Hepatocyte (in vitro differentiated cells): ENCODE data around the gene ITPKB. TPM values are rescaled to one million over a fixed set of nuclear protein-coding genes. Genes with fewer than 3 reads are reported as not detected.

Experiments used
- DNase-seq: peaks from one replicate; pipeline ENCODE4 v3.0.0-alpha.2; 2016; ENCODE audit warnings: low spot score
- H2AFZ ChIP-seq: fragments of 200-600 bp; sonication (generic); 2 replicates; pipeline ENCODE4 v1.6.0; 2016; ENCODE audit warnings: antibody characterized with exemption, mild to moderate bottlenecking
- H3K27ac ChIP-seq: fragments of 200-600 bp; sonication (generic); 2 replicates; pipeline ENCODE4 v1.5.1; 2016; ENCODE audit warnings: mild to moderate bottlenecking
- H3K27me3 ChIP-seq: fragments of 200-600 bp; sonication (generic); 2 replicates; pipeline ENCODE4 v1.6.1; 2016
- H3K36me3 ChIP-seq: fragments of 200-600 bp; sonication (generic); replicated peaks from 2 replicates; pipeline ENCODE4 v1.5.1; 2016; ENCODE audit warnings: low read depth; ENCODE audit not compliant: insufficient read depth
- H3K4me1 ChIP-seq: fragments of 200-600 bp; sonication (generic); 2 replicates; pipeline ENCODE4 v1.5.1; 2016; ENCODE audit warnings: mild to moderate bottlenecking, moderate library complexity; ENCODE audit not compliant: insufficient read depth
- H3K4me2 ChIP-seq: fragments of 200-600 bp; sonication (generic); 2 replicates; pipeline ENCODE4 v1.6.0; 2016
- H3K4me3 ChIP-seq: fragments of 200-600 bp; sonication (generic); 2 replicates; pipeline ENCODE4 v1.5.1; 2016; ENCODE audit warnings: mild to moderate bottlenecking
- H3K79me2 ChIP-seq: fragments of 200-600 bp; sonication (generic); 2 replicates; pipeline ENCODE4 v1.6.0; 2017; ENCODE audit warnings: mild to moderate bottlenecking
- H3K9me2 ChIP-seq: fragments of 200-600 bp; sonication (generic); replicated peaks from 2 replicates; pipeline ENCODE4 v1.6.0; 2017; ENCODE audit warnings: mild to moderate bottlenecking; ENCODE audit not compliant: insufficient read depth
- H3K9me3 ChIP-seq: fragments of 200-600 bp; sonication (generic); 2 replicates; pipeline ENCODE4 v1.5.1; 2016; ENCODE audit warnings: low read depth, mild to moderate bottlenecking
- H4K20me1 ChIP-seq: fragments of 200-600 bp; sonication (generic); 2 replicates; pipeline ENCODE4 v1.6.0; 2016; ENCODE audit warnings: mild to moderate bottlenecking; ENCODE audit not compliant: insufficient read depth, poor library complexity, severe bottlenecking
- EZH2 ChIP-seq: fragments of 200-600 bp; sonication (generic); IDR thresholded peaks from 2 replicates; pipeline ENCODE4 v1.6.1; 2016; ENCODE audit warnings: antibody characterized with exemption, mild to moderate bottlenecking, borderline replicate concordance
- EZH2phosphoT487 ChIP-seq: fragments of 200-600 bp; sonication (generic); IDR thresholded peaks from one replicate; pipeline ENCODE4 v1.6.1; 2018; ENCODE audit warnings: antibody characterized with exemption, mild to moderate bottlenecking, low read depth, moderate library complexity; ENCODE audit not compliant: unreplicated experiment, severe bottlenecking
- WGBS: methylation state at CpG from one replicate; pipeline ENCODE4 v1.1.6; 2016; ENCODE audit warnings: low lambda C conversion rate; ENCODE audit errors: missing lambda C conversion rate; 5-methylcytosine and 5-hydroxymethylcytosine counted together
- polyA plus RNA-seq: library from polyadenylated mRNA; unstranded; fragments of >200 nt; fragmentation: Nextera tagmentation; extraction: Ambion mirVana; gene quantifications from 2 replicates; pipeline ENCODE4 v1.2.1, GENCODE V29; 2016
- total RNA-seq: library from RNA; depleted of rRNA; stranded (reverse); fragments of >200 nt; gene quantifications from 2 replicates; pipeline ENCODE4 v1.2.3, GENCODE V29; 2014
- TF ChIP-seq, protein P1 (sequence below): fragments of 200-600 bp; sonication (generic); IDR thresholded peaks from 2 replicates; pipeline ENCODE4 v1.5.1; 2016; ENCODE audit warnings: antibody characterized with exemption, mild to moderate bottlenecking; ENCODE audit not compliant: poor library complexity

Gene ITPKB
- total and polyA plus RNA-seq, 2 experiments from 2014 or later, result 11.0 to 13.8 TPM

DNA sequence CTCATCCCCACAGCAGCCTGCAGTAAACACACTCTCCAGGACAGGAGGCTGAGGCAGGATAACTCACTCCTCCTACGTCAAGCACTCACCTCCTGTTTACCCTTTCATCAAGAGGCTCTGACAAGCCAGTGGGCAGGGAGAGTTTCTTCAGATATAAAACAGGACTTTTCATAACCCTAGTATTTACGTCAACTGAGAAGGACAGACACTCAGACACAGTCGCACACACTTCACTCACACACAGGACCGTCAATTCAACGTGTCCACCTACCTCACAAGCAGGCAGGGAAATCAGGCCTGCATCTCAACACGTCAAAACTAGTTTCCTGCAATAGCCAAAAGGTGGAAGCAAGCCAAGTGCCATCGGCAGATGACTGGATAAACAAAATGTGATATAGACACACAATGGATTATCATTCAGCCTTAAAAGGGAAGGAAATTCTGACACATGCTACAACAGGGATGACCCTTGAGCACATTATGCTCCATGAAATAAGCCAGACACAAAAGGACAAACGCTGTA is 48.6 kb downstream of the ITPKB start:
- H2AFZ ChIP-seq, result no peak overlapping the region
- DNase-seq, result no peak

DNA sequence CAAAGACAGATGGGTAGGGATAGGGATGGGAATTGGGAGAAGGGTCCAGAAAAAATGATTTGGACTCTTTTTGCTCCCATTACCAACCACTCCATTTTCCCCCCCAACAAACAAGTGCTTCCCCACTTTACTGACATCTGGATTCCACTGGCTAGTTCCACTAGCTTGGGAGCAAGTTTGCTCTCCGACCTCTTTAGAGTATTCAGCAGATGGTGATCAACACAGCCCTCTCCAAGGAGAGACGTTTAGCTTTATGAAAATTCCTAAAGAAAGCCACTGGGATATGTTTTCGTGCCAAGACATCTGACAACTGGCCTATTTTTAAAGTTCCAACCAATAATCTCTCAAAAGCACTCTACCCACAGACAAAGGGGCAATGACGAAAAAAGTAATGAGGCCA is 50.3 kb downstream of the ITPKB start:
- no peak for DNase-seq
- no peaks in the 10 kb centered on the region for H3K9me2 ChIP-seq
- H3K27me3 ChIP-seq, result no peaks in the 10 kb centered on the region
- TF ChIP-seq EZH2 (no peak), EZH2phosphoT487 (no peak)
- TF ChIP-seq, protein P1, sequence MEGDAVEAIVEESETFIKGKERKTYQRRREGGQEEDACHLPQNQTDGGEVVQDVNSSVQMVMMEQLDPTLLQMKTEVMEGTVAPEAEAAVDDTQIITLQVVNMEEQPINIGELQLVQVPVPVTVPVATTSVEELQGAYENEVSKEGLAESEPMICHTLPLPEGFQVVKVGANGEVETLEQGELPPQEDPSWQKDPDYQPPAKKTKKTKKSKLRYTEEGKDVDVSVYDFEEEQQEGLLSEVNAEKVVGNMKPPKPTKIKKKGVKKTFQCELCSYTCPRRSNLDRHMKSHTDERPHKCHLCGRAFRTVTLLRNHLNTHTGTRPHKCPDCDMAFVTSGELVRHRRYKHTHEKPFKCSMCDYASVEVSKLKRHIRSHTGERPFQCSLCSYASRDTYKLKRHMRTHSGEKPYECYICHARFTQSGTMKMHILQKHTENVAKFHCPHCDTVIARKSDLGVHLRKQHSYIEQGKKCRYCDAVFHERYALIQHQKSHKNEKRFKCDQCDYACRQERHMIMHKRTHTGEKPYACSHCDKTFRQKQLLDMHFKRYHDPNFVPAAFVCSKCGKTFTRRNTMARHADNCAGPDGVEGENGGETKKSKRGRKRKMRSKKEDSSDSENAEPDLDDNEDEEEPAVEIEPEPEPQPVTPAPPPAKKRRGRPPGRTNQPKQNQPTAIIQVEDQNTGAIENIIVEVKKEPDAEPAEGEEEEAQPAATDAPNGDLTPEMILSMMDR, result no peak
- 79% methylated on average over 4 of the region's 4 CpGs for WGBS
- H4K20me1 ChIP-seq, result no peaks in the 10 kb centered on the region
- H3K4me2 ChIP-seq, result no peak overlapping the region
- no peaks in the 10 kb centered on the region for H3K9me3 ChIP-seq
- H3K36me3 ChIP-seq, result no peaks in the 10 kb centered on the region
- no peaks in the 10 kb centered on the region for H3K79me2 ChIP-seq
- H3K4me3 ChIP-seq, result no peak overlapping the region
- H2AFZ ChIP-seq, result no peak overlapping the region
- H3K27ac ChIP-seq, result no peak overlapping the region
- H3K4me1 ChIP-seq, result peaks cover 5% of the 10 kb centered on the region

More for the DNA sequence above, 48.6 kb downstream of the ITPKB start:
- TF ChIP-seq EZH2phosphoT487 (no peak), EZH2 (no peak)
- TF ChIP-seq, protein P1, result no peak
- no peaks in the 10 kb centered on the region for H3K27me3 ChIP-seq
- H3K79me2 ChIP-seq, result no peaks in the 10 kb centered on the region
- 65% methylated on average over 8 of the region's 8 CpGs for WGBS
- H4K20me1 ChIP-seq, result no peaks in the 10 kb centered on the region
- no peaks in the 10 kb centered on the region for H3K36me3 ChIP-seq
- peaks cover 5% of the 10 kb centered on the region for H3K4me1 ChIP-seq
- no peaks in the 10 kb centered on the region for H3K9me2 ChIP-seq
- no peaks in the 10 kb centered on the region for H3K9me3 ChIP-seq
- peak overlapping the region; percentile 76 for H3K27ac ChIP-seq
- H3K4me2 ChIP-seq, result no peak overlapping the region
- H3K4me3 ChIP-seq, result no peak overlapping the region

DNA sequence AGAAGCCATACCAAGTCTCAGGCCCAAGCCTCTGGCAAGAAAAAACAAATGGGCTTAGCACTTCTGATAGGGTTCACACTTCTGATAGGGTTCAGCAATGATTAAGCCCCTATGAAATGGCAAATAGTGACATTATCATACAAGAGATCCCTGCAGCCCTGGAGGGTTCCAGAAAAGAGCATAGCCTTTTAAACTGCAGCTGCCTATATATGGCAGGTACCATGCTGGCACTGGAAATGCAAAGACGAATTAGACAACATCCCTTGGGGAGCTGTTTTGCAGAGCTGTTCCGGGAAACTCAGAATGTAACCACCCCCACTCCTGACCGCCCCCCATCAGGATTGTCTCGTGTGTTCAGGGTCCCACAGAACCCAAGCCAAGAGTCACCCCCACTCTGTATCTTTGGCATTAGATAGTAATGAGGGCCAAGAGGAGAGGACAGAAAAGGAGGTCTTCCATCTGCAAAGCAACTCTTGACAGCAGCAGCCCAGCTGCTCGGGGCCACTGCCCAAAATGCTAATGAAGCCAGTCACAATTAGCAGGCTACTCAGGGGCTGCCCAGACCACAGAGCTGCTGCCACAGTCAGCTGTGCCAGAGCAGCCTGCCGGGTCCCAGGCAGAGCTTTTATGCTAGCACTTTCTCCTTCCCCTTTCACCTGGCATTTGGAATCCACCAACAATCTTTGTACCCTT is 50.9 kb downstream of the ITPKB start:
- Histone ChIP-seq H3K4me2 (no peak overlapping the region), H2AFZ (no peak overlapping the region), H3K27me3 (no peaks in the 10 kb centered on the region), H3K27ac (no peak overlapping the region), H4K20me1 (no peaks in the 10 kb centered on the region), H3K4me3 (no peak overlapping the region), H3K4me1 (peaks cover 5% of the 10 kb centered on the region), H3K9me2 (no peaks in the 10 kb centered on the region), H3K79me2 (no peaks in the 10 kb centered on the region), H3K9me3 (no peaks in the 10 kb centered on the region), H3K36me3 (no peaks in the 10 kb centered on the region)
- DNase-seq, result no peak
- TF ChIP-seq EZH2phosphoT487 (no peak), EZH2 (no peak)
- TF ChIP-seq, protein P1, result no peak
- 65% methylated on average over 6 of the region's 6 CpGs for WGBS
